Cardiac muscle cell (in vitro differentiated cells and primary cell): ENCODE results near the gene CEMIP. TPM values are rescaled to one million over a fixed set of nuclear protein-coding genes. Genes with fewer than 3 reads are reported as not detected.

Source experiments
- DNase-seq, 2 donors: peaks; one replicate each; pipeline versions ENCODE4 v3.0.0 to v3.0.0-alpha.2; 2010 to 2017; ENCODE audit warnings: low read depth in 1 of 2, low spot score in 1 of 2
- H3K27ac ChIP-seq: fragments of 200-600 bp; sonication (generic); 2 replicates; pipeline ENCODE4 v1.5.1; 2016
- H3K27me3 ChIP-seq: fragments of 200-600 bp; sonication (generic); 2 replicates; pipeline ENCODE4 v1.6.0; 2016; ENCODE audit warnings: control low read depth
- H3K36me3 ChIP-seq: fragments of 200-600 bp; sonication (generic); 2 replicates; pipeline ENCODE4 v1.5.1; 2016; ENCODE audit warnings: control low read depth
- H3K4me1 ChIP-seq: fragments of 200-600 bp; sonication (generic); 2 replicates; pipeline ENCODE4 v1.8.1; 2017; ENCODE audit warnings: low read depth, mild to moderate bottlenecking, mixed run types
- H3K4me3 ChIP-seq: fragments of 200-600 bp; sonication (generic); 2 replicates; pipeline ENCODE4 v1.5.1; 2016; ENCODE audit warnings: mild to moderate bottlenecking
- H3K9me3 ChIP-seq: fragments of 200-600 bp; sonication (generic); 2 replicates; pipeline ENCODE4 v1.5.1; 2017; ENCODE audit warnings: low read depth, mild to moderate bottlenecking, control low read depth
- CTCF ChIP-seq: IDR thresholded peaks from 2 replicates; pipeline ENCODE4 v1.5.1; 2012; ENCODE audit warnings: low read depth, mild to moderate bottlenecking, low read length
- polyA plus RNA-seq: library from polyadenylated mRNA; unstranded; fragments of >200 nt; fragmentation: Nextera tagmentation; extraction: Ambion mirVana; gene quantifications from 2 replicates; pipeline ENCODE4 v1.2.1, GENCODE V29; 2016
- total RNA-seq: library from RNA; depleted of rRNA; stranded (reverse); fragments of >200 nt; gene quantifications from 2 replicates; pipeline ENCODE4 v1.2.3, GENCODE V29; 2016

CEMIP gene
- total and polyA plus RNA-seq, 2 experiments from 2014 or later: 0.12 to 1.9 TPM

- Histone ChIP-seq H3K4me3 (no peak overlapping the region), H3K9me3 (no peaks in the 10 kb centered on the region), H3K27me3 (peaks cover 3% of the 10 kb centered on the region), H3K36me3 (no peaks in the 10 kb centered on the region), H3K27ac (no peak overlapping the region), H3K4me1 (no peaks in the 10 kb centered on the region)
- TF ChIP-seq CTCF: no peak
- no peak for DNase-seq
Observed at GRCh38 chr15:80768158-80768557, 11.0 kb upstream of the CEMIP start.

GRCh38 chr15:80769153-80769828, 9.9 kb upstream of the CEMIP start:
- no peaks in the 10 kb centered on the region for H3K4me1 ChIP-seq
- no peaks in the 10 kb centered on the region for H3K36me3 ChIP-seq
- DNase-seq: no peak
- H3K4me3 ChIP-seq: no peak overlapping the region
- H3K27ac ChIP-seq: no peak overlapping the region
- H3K27me3 ChIP-seq: peaks cover 3% of the 10 kb centered on the region
- no peaks in the 10 kb centered on the region for H3K9me3 ChIP-seq
- no peak for TF ChIP-seq CTCF

- no peak for DNase-seq
Observed at GRCh38 chr15:80769829-80770705, 9.1 kb upstream of the CEMIP start.

GRCh38 chr15:80773122-80773551, 6.0 kb upstream of the CEMIP start:
- DNase-seq: no peak
- no peaks in the 10 kb centered on the region for H3K4me1 ChIP-seq
- peaks cover 17% of the 10 kb centered on the region for H3K27me3 ChIP-seq
- TF ChIP-seq CTCF: no peak
- no peaks in the 10 kb centered on the region for H3K36me3 ChIP-seq
- H3K9me3 ChIP-seq: no peaks in the 10 kb centered on the region
- no peak overlapping the region for H3K27ac ChIP-seq
- H3K4me3 ChIP-seq: no peak overlapping the region

More at GRCh38 chr15:80769829-80770705, 9.1 kb upstream of the CEMIP start:
- H3K4me3 ChIP-seq: no peak overlapping the region
- no peak for TF ChIP-seq CTCF
- no peaks in the 10 kb centered on the region for H3K36me3 ChIP-seq
- peaks cover 3% of the 10 kb centered on the region for H3K27me3 ChIP-seq
- H3K27ac ChIP-seq: no peak overlapping the region
- H3K9me3 ChIP-seq: no peaks in the 10 kb centered on the region
- H3K4me1 ChIP-seq: no peaks in the 10 kb centered on the region

GRCh38 chr15:80773792-80774352, 5.3 kb upstream of the CEMIP start:
- no peaks in the 10 kb centered on the region for H3K36me3 ChIP-seq
- no peaks in the 10 kb centered on the region for H3K4me1 ChIP-seq
- no peak for TF ChIP-seq CTCF
- no peak for DNase-seq
- H3K9me3 ChIP-seq: no peaks in the 10 kb centered on the region
- H3K27ac ChIP-seq: no peak overlapping the region
- H3K27me3 ChIP-seq: peaks cover 24% of the 10 kb centered on the region
- H3K4me3 ChIP-seq: no peak overlapping the region
